ENCODE results near the gene COQ6. TPM values are rescaled to one million over a fixed set of nuclear protein-coding genes. Genes with fewer than 3 reads are reported as not detected.

Gene COQ6
- total RNA-seq, 1 experiment from 2014 or later: 40.3 TPM

- POLR2A ChIA-PET (ENCODE audit: unreplicated experiment): no interaction called here
- Histone ChIP-seq H2AFZ (ENCODE audit: low read length) (no peak overlapping the region), H3K4me1 (ENCODE audit: insufficient read depth, low read length) (no peaks in the 10 kb centered on the region), H3F3A (ENCODE audit: low read length, unreplicated experiment) (no peaks in the 10 kb centered on the region), H3K9me3 (ENCODE audit: low read length) (no peaks in the 10 kb centered on the region), H3K4me2 (ENCODE audit: low read length) (no peak overlapping the region), H3K4me3 (ENCODE audit: low read length) (no peak overlapping the region), H3K9me2 (replicated peaks; ENCODE audit: low read length) (no peaks in the 10 kb centered on the region), H4K20me1 (ENCODE audit: low read length) (no peaks in the 10 kb centered on the region), H3K36me3 (ENCODE audit: low read depth, low read length) (peaks cover 29% of the 10 kb centered on the region), H3K79me2 (ENCODE audit: low read length) (no peaks in the 10 kb centered on the region), H3K9ac (ENCODE audit: low read length) (no peak overlapping the region), H3K27me3 (ENCODE audit: low read length) (no peaks in the 10 kb centered on the region), H3K27ac (ENCODE audit: low read length) (no peak overlapping the region)
- intact Hi-C loops (cut with micrococcal nuclease): no loop called here
- ATAC-seq (no peak), DNase-seq (no peak)
- CTCF ChIA-PET: no interaction called here
- TF ChIP-seq CTCF (conservative IDR thresholded peaks at IDR 0.05; ENCODE audit: low read depth, low read length) (no peak), EZH2phosphoT487 (IDR thresholded peaks at IDR 0.05; ENCODE audit: borderline replicate concordance, low read length) (no peak), EZH2 (IDR thresholded peaks at IDR 0.05; ENCODE audit: low read length, unreplicated experiment) (no peak)
- no TSS peak for BruUV-seq (replicated peaks)
Measured at GRCh38 chr14:73965216-73965615, 15.1 kb downstream of the COQ6 start.

- DNase-seq (no peak), ATAC-seq (no peak)
- intact Hi-C loops (cut with micrococcal nuclease): no loop called here
- no peaks in the 10 kb centered on the region for H3K9me3 ChIP-seq (ENCODE audit: low read length)
- H3K36me3 ChIP-seq (ENCODE audit: low read depth, low read length): peaks cover 7% of the 10 kb centered on the region; the same call in 1 of the 2 replicates
- no peaks in the 10 kb centered on the region for H3K4me1 ChIP-seq (ENCODE audit: insufficient read depth, low read length)
- H3K27ac ChIP-seq (ENCODE audit: low read length): no peak overlapping the region
- H3K79me2 ChIP-seq (ENCODE audit: low read length): no peaks in the 10 kb centered on the region
- no TSS peak for BruUV-seq (replicated peaks)
- TF ChIP-seq CTCF (conservative IDR thresholded peaks at IDR 0.05; ENCODE audit: low read depth, low read length) (no peak), EZH2phosphoT487 (IDR thresholded peaks at IDR 0.05; ENCODE audit: borderline replicate concordance, low read length) (no peak)
- H3F3A ChIP-seq (ENCODE audit: low read length, unreplicated experiment): no peaks in the 10 kb centered on the region
- no peak overlapping the region for H2AFZ ChIP-seq (ENCODE audit: low read length)
- H4K20me1 ChIP-seq (ENCODE audit: low read length): no peaks in the 10 kb centered on the region
- ChIA-PET POLR2A (ENCODE audit: unreplicated experiment) (no interaction called here), CTCF (no interaction called here)
- H3K9me2 ChIP-seq (replicated peaks; ENCODE audit: low read length): no peaks in the 10 kb centered on the region
- no peak overlapping the region for H3K4me2 ChIP-seq (ENCODE audit: low read length)
- no peak overlapping the region for H3K9ac ChIP-seq (ENCODE audit: low read length)
- no peak overlapping the region for H3K4me3 ChIP-seq (ENCODE audit: low read length)
- H3K27me3 ChIP-seq (ENCODE audit: low read length): no peaks in the 10 kb centered on the region
Measured at GRCh38 chr14:73968885-73969284, 18.8 kb downstream of the COQ6 start.

GRCh38 chr14:73973497-73973896 is 23.4 kb downstream of the COQ6 start:
- H3K4me2 ChIP-seq (ENCODE audit: low read length): no peak overlapping the region
- H3K36me3 ChIP-seq (ENCODE audit: low read depth, low read length): no peaks in the 10 kb centered on the region
- no peaks in the 10 kb centered on the region for H3F3A ChIP-seq (ENCODE audit: low read length, unreplicated experiment)
- BruUV-seq (replicated peaks): no TSS peak
- POLR2A ChIA-PET (ENCODE audit: unreplicated experiment): no interaction called here
- H4K20me1 ChIP-seq (ENCODE audit: low read length): no peaks in the 10 kb centered on the region
- H3K4me3 ChIP-seq (ENCODE audit: low read length): no peak overlapping the region
- no peak overlapping the region for H3K27ac ChIP-seq (ENCODE audit: low read length)
- H2AFZ ChIP-seq (ENCODE audit: low read length): no peak overlapping the region
- no peaks in the 10 kb centered on the region for H3K79me2 ChIP-seq (ENCODE audit: low read length)
- DNase-seq (no peak), ATAC-seq (no peak)
- CTCF ChIA-PET: no interaction called here
- H3K4me1 ChIP-seq (ENCODE audit: insufficient read depth, low read length): peaks cover 16% of the 10 kb centered on the region
- H3K27me3 ChIP-seq (ENCODE audit: low read length): no peaks in the 10 kb centered on the region
- intact Hi-C loops (cut with micrococcal nuclease): no loop called here
- H3K9me2 ChIP-seq (replicated peaks; ENCODE audit: low read length): no peaks in the 10 kb centered on the region
- no peak overlapping the region for H3K9ac ChIP-seq (ENCODE audit: low read length)
- no peaks in the 10 kb centered on the region for H3K9me3 ChIP-seq (ENCODE audit: low read length)
- no peak for TF ChIP-seq EZH2phosphoT487 (IDR thresholded peaks at IDR 0.05; ENCODE audit: borderline replicate concordance, low read length)
- no peak for TF ChIP-seq EZH2 (IDR thresholded peaks at IDR 0.05; ENCODE audit: low read length, unreplicated experiment)
- no peak for TF ChIP-seq CTCF (conservative IDR thresholded peaks at IDR 0.05; ENCODE audit: low read depth, low read length)
